Measurements from ENCODE around the gene ARFGAP3.

DNA sequence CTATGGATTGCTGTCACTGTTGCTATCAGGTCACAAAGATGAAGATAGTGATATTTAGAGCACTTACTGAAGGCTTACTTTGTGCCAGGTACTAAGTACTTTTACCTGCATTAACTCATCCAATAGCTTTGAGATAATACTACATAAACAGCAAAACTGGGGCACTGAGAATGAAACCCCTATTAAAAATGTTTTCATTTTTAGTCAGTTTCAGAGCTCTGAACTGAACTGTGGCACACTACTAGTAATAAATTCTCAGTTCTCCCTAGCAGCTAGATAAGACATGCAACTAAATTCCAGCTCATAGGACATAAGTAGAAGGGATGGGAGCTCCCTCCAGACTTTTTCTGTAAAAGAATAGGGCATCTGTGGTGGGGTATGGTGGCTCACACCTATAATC, 24.0 kb downstream of the ARFGAP3 start:
- TF ChIP-seq RAD21 (conservative IDR thresholded peaks at IDR 0.05 in 1 of 2, IDR thresholded peaks at IDR 0.05 in 1 of 2) (no peak), EP300 (IDR thresholded peaks at IDR 0.05) (no peak), PHF8 (IDR thresholded peaks at IDR 0.05; ENCODE audit: borderline replicate concordance, low read depth) (no peak), ZNF302 (CRISPR knock-in tag; IDR thresholded peaks at IDR 0.05) (no peak)
- TF ChIP-seq, protein P1, sequence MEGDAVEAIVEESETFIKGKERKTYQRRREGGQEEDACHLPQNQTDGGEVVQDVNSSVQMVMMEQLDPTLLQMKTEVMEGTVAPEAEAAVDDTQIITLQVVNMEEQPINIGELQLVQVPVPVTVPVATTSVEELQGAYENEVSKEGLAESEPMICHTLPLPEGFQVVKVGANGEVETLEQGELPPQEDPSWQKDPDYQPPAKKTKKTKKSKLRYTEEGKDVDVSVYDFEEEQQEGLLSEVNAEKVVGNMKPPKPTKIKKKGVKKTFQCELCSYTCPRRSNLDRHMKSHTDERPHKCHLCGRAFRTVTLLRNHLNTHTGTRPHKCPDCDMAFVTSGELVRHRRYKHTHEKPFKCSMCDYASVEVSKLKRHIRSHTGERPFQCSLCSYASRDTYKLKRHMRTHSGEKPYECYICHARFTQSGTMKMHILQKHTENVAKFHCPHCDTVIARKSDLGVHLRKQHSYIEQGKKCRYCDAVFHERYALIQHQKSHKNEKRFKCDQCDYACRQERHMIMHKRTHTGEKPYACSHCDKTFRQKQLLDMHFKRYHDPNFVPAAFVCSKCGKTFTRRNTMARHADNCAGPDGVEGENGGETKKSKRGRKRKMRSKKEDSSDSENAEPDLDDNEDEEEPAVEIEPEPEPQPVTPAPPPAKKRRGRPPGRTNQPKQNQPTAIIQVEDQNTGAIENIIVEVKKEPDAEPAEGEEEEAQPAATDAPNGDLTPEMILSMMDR (IDR thresholded peaks at IDR 0.05) = no peak
